CD4-positive, alpha-beta T cell treated with Interleukin-15 for 4 hours (primary cell): Measurements from ENCODE around the gene KIF14.
"Not testable (repeated sequence)": the region's sequence is repeated elsewhere in the genome, so short reads cannot be mapped to it uniquely, and the experiment has no call there.

ENCODE experiments used
- DNase-seq: peaks from one replicate; pipeline ENCODE4 v3.0.0-alpha.2; 2020; ENCODE audit warnings: low spot score

KIF14 gene

GRCh38 chr1:200634261-200635122 is 13.9 kb upstream of the KIF14 start:
- no peak for DNase-seq

- no peak for DNase-seq
Measured at GRCh38 chr1:200631375-200631774, 10.8 kb upstream of the KIF14 start.

DNA sequence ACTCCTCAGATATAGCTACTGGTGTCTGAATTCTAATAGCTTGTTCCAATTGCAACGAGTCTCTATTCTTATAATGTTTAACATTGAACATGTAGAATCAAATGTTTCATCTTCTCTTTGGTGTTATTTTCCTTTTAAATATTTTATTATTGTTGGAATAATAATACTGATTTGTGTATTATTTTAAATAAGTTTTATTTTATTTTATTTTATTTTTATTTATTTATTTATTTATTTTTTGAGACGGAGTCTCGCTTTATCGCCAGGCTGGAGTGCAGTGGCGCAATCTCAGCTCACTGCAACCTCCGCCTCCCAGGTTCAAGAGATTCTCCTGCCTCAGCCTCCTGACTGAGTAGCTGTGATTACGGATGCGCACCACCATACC is 10.0 kb upstream of the KIF14 start:
- not testable (repeated sequence) for DNase-seq

DNA sequence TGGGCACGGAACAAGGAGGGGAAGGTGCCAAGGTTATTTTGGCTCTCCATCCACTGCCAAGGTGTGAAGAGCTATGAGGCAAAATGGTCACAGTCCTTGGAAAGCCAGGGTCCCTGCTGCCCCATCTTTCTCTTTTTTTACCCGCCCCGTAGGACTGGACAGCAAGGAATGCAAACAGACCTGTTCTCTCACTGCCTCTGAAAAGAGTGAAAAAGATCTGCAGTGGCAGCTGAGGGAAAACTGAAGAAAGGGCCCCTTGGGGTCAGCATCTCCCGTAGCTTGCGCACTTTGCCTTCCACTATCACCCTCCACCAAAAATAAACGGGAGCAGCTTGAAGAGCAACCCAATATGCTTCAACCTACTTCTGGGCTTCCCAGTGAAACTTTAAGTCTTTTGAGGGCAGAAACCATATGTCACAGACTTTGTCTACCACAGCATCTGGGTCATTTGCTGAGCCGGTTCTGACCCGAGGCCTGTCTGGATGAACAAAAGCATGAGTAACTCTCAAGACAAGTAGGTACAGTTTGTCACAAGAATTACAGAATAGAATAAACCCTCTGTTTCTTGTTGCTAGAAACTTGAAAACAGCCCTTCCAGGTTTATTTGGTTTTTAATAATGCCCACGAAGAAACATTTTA is 9.4 kb upstream of the KIF14 start:
- no peak for DNase-seq

DNA sequence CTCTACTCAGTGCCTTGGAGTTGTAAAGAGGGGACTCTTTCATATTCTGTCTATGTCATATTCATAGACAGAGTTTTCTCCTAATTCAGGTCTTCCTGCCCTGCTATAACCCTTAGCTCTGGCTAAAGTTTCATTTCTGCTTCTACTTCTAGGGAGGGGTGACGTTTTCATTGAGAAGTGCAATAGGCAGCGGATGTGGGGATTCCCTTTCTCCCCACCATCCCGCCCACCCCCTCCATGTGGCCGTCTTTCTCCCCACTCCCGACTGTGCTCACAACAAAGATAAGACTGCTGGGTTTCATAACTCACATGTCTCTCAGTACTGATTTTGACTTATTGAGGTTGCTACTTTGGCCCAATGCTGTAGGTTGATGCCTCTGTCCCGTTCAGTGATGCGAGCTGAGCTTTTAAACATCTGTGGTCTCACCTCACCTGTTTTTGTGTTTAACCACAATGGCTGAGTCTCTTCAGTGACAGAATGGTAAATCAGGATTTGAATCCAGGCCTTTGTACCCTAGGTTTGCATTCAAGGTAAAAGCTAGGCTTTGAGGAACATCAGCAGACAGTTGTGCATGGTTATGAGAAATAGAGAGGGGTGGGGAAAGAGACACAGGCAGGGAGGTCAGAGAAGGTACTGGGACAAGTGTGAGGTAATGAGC is 7.8 kb upstream of the KIF14 start:
- peak; percentile 28 for DNase-seq

DNA sequence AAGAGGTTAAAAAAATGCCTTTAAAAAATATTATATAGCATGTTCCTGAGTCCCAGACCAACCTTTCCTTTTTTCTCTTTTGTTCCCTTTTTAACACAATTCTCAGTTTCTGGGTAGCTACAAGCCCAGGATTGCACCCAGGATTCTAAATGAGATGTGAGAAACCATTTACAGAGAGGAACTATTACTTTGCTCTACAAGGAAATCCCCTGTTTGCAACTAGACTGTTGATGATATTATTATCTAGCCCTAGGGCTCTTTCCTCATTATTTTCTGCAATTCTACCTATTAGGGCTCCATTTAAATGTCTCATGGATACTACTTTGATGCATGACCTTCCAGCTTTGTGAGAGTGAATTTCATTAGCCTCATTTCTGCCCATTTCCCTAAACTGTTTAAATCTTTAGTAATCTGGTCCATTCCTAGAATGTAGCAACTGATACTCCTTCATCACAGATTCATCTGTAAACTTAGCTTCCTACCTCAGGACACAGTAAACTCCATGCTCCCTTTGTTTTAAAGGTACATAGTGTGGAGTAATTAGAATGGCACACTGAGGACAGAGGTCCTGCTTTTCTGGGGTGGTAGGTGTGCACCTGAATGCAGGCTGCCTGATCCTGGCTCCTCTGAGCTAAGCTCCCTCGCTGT is 7.1 kb upstream of the KIF14 start:
- DNase-seq: no peak

- no peak for DNase-seq
Measured at GRCh38 chr1:200626853-200627534, 6.4 kb upstream of the KIF14 start.

GRCh38 chr1:200625381-200625824 is 4.9 kb upstream of the KIF14 start:
- DNase-seq: peak; percentile 5

- DNase-seq: no peak
Measured at GRCh38 chr1:200624679-200625335, 4.3 kb upstream of the KIF14 start.

DNA sequence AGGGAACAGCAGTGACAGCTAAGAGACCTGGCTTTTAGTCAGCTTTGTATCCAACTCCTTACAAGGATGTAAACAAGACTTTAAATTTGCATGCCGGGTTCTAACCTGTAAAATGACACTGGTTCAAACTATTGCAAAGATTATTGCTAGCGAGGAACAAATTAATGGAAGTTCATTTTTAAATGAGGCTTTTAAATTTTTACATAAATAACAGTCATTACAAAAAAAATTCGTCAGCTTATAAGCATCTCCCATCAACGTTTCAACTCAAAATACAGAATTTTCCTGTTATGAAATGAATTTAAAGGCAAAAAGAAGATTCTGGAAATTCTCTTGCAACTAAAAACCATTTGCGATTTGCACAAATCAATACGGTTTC is 668 bp downstream of the KIF14 start:
- no peak for DNase-seq

GRCh38 chr1:200610846-200611245 is 9.7 kb downstream of the KIF14 start:
- DNase-seq: no peak

- DNase-seq: no peak
Measured at GRCh38 chr1:200602632-200603031, 17.9 kb downstream of the KIF14 start.

GRCh38 chr1:200590001-200590400 is 30.6 kb downstream of the KIF14 start:
- no peak for DNase-seq

DNA sequence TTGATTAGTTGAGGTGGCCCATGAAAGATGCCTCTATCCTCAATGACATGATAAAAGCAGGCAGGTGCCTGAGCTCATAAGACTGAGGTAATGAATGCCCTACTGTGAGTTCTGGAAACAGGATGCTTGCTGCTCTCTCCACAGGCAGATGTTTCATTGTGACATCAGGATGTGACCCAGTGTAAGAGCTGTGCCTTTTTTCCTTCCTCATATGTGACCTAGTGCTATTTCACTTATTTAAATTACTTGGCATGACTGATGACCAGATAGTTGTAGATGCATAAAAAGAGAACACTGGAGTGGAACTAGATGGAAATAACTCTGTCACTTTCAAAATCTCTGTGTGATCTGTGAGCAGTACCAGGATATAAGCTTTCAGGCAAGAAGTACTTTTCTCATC is 31.9 kb downstream of the KIF14 start:
- DNase-seq: no peak

- no peak for DNase-seq
Measured at GRCh38 chr1:200564319-200564718, 56.2 kb downstream of the KIF14 start.

DNA sequence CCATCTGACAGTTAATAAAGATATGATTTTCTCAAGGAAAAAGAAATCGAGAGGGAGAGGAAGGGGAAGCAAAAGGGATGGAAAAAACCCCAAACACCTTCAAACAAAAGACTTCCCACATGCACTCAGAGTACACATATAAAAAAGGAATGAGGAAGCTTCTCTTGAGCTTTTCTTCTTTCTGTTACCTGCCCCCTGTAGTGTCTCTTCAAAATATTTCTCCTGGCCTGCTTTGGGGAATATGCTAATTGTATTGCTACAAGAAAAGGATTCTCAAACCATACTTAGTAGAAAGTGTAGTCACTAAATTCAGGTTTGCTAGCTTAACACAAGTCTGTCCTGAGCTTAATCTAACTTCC is 58.7 kb downstream of the KIF14 start:
- DNase-seq: no peak

GRCh38 chr1:200558866-200559459 is 61.6 kb downstream of the KIF14 start:
- peak; percentile 28 for DNase-seq

GRCh38 chr1:200556002-200556401 is 64.5 kb downstream of the KIF14 start:
- DNase-seq: no peak

DNA sequence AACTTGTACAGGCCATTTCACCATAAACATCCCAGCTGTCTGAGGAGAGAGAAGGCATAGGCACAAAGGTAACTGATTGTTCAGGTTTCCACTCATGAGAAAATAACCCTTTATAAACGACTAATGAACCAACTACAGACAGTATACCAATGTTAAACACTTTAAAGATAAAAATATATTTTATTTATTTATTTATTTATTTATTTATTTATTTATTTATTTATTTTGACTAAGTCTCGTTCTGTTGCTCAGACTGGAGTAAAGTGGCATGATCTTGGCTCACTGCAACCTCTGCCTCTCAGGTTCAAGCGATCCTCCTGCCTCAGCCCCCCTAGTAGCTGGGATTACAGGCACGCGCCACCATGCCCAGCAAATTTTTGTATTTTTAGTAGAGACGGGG is 67.8 kb downstream of the KIF14 start:
- DNase-seq: not testable (repeated sequence)

GRCh38 chr1:200550367-200550766 is 70.2 kb downstream of the KIF14 start:
- no peak for DNase-seq

- DNase-seq: no peak
Measured at GRCh38 chr1:200547386-200547785, 73.2 kb downstream of the KIF14 start.
